Endodermal cell (in vitro differentiated cells): ENCODE results near the gene SRRT. TPM values are rescaled to one million over a fixed set of nuclear protein-coding genes. Genes with fewer than 3 reads are reported as not detected.

Experiments
- DNase-seq: peaks from one replicate; pipeline ENCODE4 v3.0.0-alpha.2; 2017
- H3K27ac ChIP-seq: 2 replicates; pipeline ENCODE4 v1.5.1; 2013; ENCODE audit warnings: mild to moderate bottlenecking, low read depth, low read length, moderate library complexity
- H3K27me3 ChIP-seq: 2 replicates; pipeline ENCODE4 v1.6.1; 2013; ENCODE audit warnings: mild to moderate bottlenecking, low read length, moderate library complexity; ENCODE audit not compliant: insufficient read depth, control insufficient read depth, poor library complexity, severe bottlenecking
- H3K36me3 ChIP-seq: 2 replicates; pipeline ENCODE4 v1.7.0; 2013; ENCODE audit warnings: mild to moderate bottlenecking, low read length, moderate library complexity; ENCODE audit not compliant: control insufficient read depth, insufficient read depth
- H3K4me1 ChIP-seq: one replicate; pipeline ENCODE4 v1.7.0; 2013; ENCODE audit warnings: low read length; ENCODE audit not compliant: control insufficient read depth, insufficient read depth
- H3K4me3 ChIP-seq: 2 replicates; pipeline ENCODE4 v1.5.1; 2013; ENCODE audit warnings: mild to moderate bottlenecking, low read length, moderate library complexity
- H3K9ac ChIP-seq: 2 replicates; pipeline ENCODE4 v1.6.1; 2013; ENCODE audit warnings: mild to moderate bottlenecking, low read length, moderate library complexity; ENCODE audit not compliant: poor library complexity, severe bottlenecking; ENCODE audit errors: extremely low read depth
- H3K9me3 ChIP-seq: 2 replicates; pipeline ENCODE4 v1.6.1; 2013; ENCODE audit warnings: mild to moderate bottlenecking, low read length, moderate library complexity; ENCODE audit not compliant: control insufficient read depth
- H3K27ac Mint-ChIP-seq: 2 replicates; pipeline ENCODE4 v1.8.0; 2020; ENCODE audit warnings: mixed read lengths
- H3K27me3 Mint-ChIP-seq: 2 replicates; pipeline ENCODE4 v1.8.0; 2021; ENCODE audit warnings: mild to moderate bottlenecking, mixed read lengths; ENCODE audit not compliant: insufficient read depth
- H3K36me3 Mint-ChIP-seq: 2 replicates; pipeline ENCODE4 v1.8.0; 2020; ENCODE audit warnings: low read depth, mixed read lengths
- H3K4me1 Mint-ChIP-seq: 2 replicates; pipeline ENCODE4 v1.8.0; 2020; ENCODE audit warnings: mixed read lengths
- H3K4me3 Mint-ChIP-seq: 2 replicates; pipeline ENCODE4 v1.8.0; 2020; ENCODE audit warnings: mild to moderate bottlenecking, moderate library complexity, mixed read lengths
- H3K9me3 Mint-ChIP-seq: 2 replicates; pipeline ENCODE4 v1.8.0; 2020; ENCODE audit warnings: mild to moderate bottlenecking, mixed read lengths
- WGBS, 2 experiments: methylation state at CpG; one replicate each; pipeline versions ENCODE4 v1.1.5 to v1.1.7; 2013; ENCODE audit warnings: missing lambda C conversion rate in 2 of 2, mixed read lengths in 1 of 2; ENCODE audit not compliant: insufficient coverage in 1 of 2, insufficient read length in 1 of 2; 5-methylcytosine and 5-hydroxymethylcytosine counted together
- total RNA-seq, 2 donors: library from RNA; stranded (reverse); fragmentation: NEBNext Ultra II Directional in 1 of 2; extraction: Animal tissue kit (Norgen Biotek cat#: 25700) in 1 of 2; gene quantifications; 2 replicates in 1 of 2; 3 replicates in 1 of 2; pipeline ENCODE4 v1.2.1, GENCODE V29; 2021
- TF ChIP-seq, protein P1 (sequence below): fragments of 200-600 bp; sonication (generic); conservative IDR thresholded peaks from 2 replicates; pipeline ENCODE4 v1.5.0; 2021; ENCODE audit warnings: antibody characterized with exemption, mild to moderate bottlenecking

SRRT gene
- total RNA-seq, 2 donors from 2014 or later = 186 to 236 TPM

DNA sequence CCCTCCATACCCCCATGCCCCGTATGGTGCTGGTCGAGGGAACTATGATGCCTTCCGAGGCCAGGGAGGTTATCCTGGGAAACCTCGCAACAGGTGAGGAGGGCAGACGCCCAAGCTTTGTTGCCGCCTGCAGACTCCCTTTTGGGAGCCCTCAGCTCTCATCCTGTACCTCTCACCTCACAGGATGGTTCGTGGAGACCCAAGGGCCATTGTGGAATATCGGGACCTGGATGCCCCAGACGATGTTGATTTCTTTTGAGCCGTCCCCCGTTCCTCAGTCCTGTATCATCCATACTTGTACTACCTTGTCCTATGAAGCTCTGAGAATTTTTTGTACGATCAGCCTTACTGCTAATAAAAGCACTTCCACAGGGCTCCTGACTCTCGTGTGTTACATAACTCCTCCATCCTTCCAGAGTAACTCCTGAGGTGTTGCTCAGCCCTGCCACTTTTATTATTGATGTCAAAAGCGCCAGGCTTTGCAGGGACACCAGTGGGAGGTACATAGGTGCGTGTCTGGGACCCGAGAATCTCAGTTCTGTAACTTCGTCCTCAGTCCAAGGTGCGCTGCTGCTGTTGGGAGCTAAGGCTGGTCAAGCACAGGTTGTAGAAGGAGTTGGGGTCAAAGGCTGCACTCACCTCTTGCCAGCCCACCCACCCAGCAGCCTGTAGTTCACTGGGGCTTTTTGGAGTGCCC lies 13.5 kb downstream of the SRRT start:
- TF ChIP-seq, protein P1, sequence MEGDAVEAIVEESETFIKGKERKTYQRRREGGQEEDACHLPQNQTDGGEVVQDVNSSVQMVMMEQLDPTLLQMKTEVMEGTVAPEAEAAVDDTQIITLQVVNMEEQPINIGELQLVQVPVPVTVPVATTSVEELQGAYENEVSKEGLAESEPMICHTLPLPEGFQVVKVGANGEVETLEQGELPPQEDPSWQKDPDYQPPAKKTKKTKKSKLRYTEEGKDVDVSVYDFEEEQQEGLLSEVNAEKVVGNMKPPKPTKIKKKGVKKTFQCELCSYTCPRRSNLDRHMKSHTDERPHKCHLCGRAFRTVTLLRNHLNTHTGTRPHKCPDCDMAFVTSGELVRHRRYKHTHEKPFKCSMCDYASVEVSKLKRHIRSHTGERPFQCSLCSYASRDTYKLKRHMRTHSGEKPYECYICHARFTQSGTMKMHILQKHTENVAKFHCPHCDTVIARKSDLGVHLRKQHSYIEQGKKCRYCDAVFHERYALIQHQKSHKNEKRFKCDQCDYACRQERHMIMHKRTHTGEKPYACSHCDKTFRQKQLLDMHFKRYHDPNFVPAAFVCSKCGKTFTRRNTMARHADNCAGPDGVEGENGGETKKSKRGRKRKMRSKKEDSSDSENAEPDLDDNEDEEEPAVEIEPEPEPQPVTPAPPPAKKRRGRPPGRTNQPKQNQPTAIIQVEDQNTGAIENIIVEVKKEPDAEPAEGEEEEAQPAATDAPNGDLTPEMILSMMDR = no peak
- H3K4me3 Mint-ChIP-seq = peak overlapping the region; percentile 71
- peak overlapping the region; percentile 79 for H3K4me3 ChIP-seq
- H3K27ac ChIP-seq = peak overlapping the region; percentile 80
- peaks cover 55% of the 10 kb centered on the region for H3K36me3 ChIP-seq
- H3K9ac ChIP-seq = peak overlapping the region; percentile 72
- no peaks in the 10 kb centered on the region for H3K9me3 ChIP-seq
- H3K36me3 Mint-ChIP-seq = peaks cover 53% of the 10 kb centered on the region
- no peaks in the 10 kb centered on the region for H3K27me3 Mint-ChIP-seq
- H3K4me1 ChIP-seq = peaks cover 2% of the 10 kb centered on the region
- H3K27ac Mint-ChIP-seq = peak overlapping the region; percentile 64
- no peaks in the 10 kb centered on the region for H3K9me3 Mint-ChIP-seq
- DNase-seq = no peak
- H3K27me3 ChIP-seq = no peaks in the 10 kb centered on the region
- H3K4me1 Mint-ChIP-seq = peaks cover 25% of the 10 kb centered on the region
- 84 to 88% methylated on average over 15 to 18 of the region's 18 CpGs for WGBS, 2 experiments

DNA sequence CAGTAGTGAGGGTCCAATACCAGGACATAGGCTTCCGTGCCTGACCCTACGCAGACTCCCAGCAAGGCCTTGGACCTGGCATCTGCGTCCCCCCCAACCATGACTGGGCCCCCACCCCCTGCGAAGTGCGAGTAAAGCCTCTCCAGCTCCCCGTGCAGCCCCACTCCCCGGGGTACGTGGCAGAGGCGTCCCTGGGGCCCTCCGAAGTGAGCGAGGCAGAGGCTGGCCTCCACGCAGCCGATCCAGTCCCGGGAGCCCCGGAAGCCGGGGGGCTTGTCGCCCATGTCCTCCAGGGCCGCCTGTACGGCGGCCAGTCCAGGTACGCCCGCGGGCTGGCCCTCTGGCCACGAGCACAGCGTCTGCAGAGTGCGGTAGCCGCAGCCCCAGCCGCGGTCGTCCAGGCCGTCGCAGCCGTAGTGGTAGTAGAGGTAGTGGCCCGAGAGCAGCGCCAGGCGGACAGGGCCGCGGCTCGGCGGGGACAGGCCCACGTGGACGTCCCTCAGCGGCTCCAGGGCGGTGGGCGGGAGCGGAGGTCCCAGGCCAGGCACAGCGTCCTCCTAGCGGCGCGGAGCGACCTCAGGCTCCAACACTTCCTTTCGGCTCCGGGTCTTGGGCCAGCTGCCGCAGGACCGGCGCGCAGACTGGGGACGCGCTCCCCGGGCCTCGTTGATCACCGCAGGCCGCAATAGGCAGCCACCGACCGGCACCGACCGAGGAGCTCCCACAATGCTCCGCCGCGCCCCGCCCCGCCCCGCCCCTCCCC lies 14.3 kb downstream of the SRRT start, which contains the start of gene UFSP1:
Gene UFSP1 (minus strand): TSS at position 728 of the 763 bp plus-strand sequence. CDS start 444 bp downstream, at position 284.
- no peak for DNase-seq
- no peaks in the 10 kb centered on the region for H3K9me3 Mint-ChIP-seq
- H3K36me3 ChIP-seq = peaks cover 48% of the 10 kb centered on the region
- 5 to 11% methylated on average over 23 to 66 of the region's 73 CpGs for WGBS, 2 experiments
- no peaks in the 10 kb centered on the region for H3K27me3 Mint-ChIP-seq
- H3K9me3 ChIP-seq = no peaks in the 10 kb centered on the region
- peak within 1 kb of the TSS; percentile 98 for H3K27ac Mint-ChIP-seq
- H3K27me3 ChIP-seq = no peaks in the 10 kb centered on the region
- peaks cover 46% of the 10 kb centered on the region for H3K36me3 Mint-ChIP-seq
- H3K4me3 ChIP-seq = peak within 1 kb of the TSS; percentile 79
- H3K4me1 Mint-ChIP-seq = peaks cover 26% of the 10 kb centered on the region
- peak within 1 kb of the TSS; percentile 86 for H3K27ac ChIP-seq
- H3K4me3 Mint-ChIP-seq = peak within 1 kb of the TSS; percentile 71
- TF ChIP-seq, protein P1 = peak; percentile 37
- H3K4me1 ChIP-seq = peaks cover 2% of the 10 kb centered on the region
- H3K9ac ChIP-seq = peak within 1 kb of the TSS; percentile 72

DNA sequence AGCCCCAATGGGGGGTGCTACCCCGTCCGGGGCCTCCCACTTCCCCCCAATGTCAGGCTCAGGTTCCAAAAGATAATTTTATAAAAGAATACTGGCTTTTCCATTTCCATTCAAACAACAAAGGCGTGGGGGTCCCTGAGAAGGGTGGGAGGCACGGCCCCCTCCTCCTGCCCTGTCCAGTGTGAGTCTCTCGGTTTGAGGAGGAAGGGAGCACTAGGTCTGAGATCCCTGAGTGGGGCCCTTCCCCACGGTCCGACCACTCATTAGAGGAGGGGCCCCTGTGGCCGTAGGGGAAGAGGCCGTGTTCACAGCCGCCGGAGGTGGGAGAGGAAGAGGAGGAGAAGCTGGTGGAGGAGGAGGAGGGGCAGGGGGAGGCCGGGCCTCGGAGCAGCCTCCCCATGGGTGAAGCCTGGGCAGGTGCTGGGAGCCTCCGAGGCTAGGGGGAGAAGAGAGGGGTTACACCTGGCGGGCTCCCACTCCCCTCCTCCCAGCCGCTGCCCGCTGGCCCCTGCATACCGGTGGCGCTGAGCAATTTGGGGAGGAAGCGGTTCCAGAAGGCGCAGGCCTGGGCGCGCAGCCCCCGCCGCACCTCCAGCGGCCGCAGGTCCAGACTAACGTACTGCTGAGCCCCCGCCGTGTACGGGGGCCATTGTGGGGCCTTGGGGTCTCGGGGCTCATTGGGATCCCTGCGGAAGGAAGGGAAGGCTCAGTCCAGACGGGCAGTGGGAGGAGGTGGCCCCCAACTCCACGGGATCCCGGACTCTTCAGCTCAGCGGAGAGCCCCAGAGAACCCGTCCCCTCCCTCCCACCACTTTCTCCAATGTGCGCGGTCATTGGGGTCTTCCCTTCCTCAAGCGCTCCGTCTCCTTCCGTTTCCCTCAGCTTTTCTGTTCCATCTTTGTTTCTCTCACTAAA lies 16.0 kb downstream of the SRRT start:
- peak overlapping the region; percentile 86 for H3K27ac ChIP-seq

More for the DNA sequence above, 16.0 kb downstream of the SRRT start:
- 54 to 69% methylated on average over 16 to 41 of the region's 43 CpGs for WGBS, 2 experiments
- Histone ChIP-seq H3K9me3 (no peaks in the 10 kb centered on the region), H3K36me3 (peaks cover 30% of the 10 kb centered on the region), H3K4me1 (peaks cover 2% of the 10 kb centered on the region), H3K4me3 (peak overlapping the region; percentile 78), H3K27me3 (peaks cover under 1% of the 10 kb centered on the region), H3K9ac (no peak overlapping the region)
- DNase-seq = peak; percentile 79
- Mint-ChIP-seq H3K27ac (peak overlapping the region; percentile 98), H3K9me3 (no peaks in the 10 kb centered on the region), H3K4me1 (peaks cover 28% of the 10 kb centered on the region), H3K27me3 (peaks cover under 1% of the 10 kb centered on the region), H3K36me3 (peaks cover 30% of the 10 kb centered on the region), H3K4me3 (peak overlapping the region; percentile 71)
- TF ChIP-seq, protein P1 = no peak
